Measurements from ENCODE around the gene ADAMTSL1. TPM values are rescaled to one million over a fixed set of nuclear protein-coding genes. Genes with fewer than 3 reads are reported as not detected.

ADAMTSL1 gene
- total and polyA plus RNA-seq, 9 of the 15 experiments (the other 6 are each of a cell fraction or from before 2014, with no cell fraction given) = 0.01 TPM; not detected in 8

DNA sequence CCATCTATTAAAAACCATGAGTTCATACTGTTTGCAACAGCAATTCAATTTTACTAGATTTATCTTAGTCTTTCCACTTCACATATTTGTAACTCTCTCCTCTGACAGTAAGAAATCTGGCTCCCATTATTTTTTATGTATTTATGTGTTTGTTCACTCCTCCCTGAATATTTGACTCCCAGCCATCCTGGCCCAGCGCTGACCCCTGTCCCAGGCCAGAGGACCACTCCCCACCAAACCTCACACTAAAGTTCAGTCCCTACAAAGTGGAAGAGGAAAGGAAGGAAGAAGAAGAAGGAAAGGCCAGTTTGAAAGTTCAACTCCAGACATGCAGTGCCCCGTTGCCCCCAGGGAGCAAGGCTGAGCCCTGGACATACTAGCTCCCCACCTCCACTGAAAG lies 271.8 kb downstream of the ADAMTSL1 start:
- CTCF ChIA-PET (ENCODE audit: low intra/inter-chr PET ratio) = no interaction called here
- Histone ChIP-seq H3K27ac (ENCODE audit: extremely low read depth, low read depth, low read length) (no peak overlapping the region), H3K9ac (ENCODE audit: insufficient read depth in 1 of 2, low read depth in 2 of 2, low read length in 2 of 2) (no peak overlapping the region), H3K9me1 (ENCODE audit: control insufficient read depth, insufficient read depth, low read length) (no peaks in the 10 kb centered on the region), H3K4me2 (ENCODE audit: insufficient read depth, low read length) (no peak overlapping the region), H4K20me1 (replicated peaks; ENCODE audit: control insufficient read depth, insufficient read depth, low read length) (no peaks in the 10 kb centered on the region), H3K9me3 (replicated peaks; ENCODE audit: control insufficient read depth, insufficient read depth, low read depth, low read length) (no peaks in the 10 kb centered on the region), H3K79me2 (ENCODE audit: control insufficient read depth, insufficient read depth, low read length) (no peaks in the 10 kb centered on the region), H3K4me1 (replicated peaks in 1 of 2; ENCODE audit: control insufficient read depth in 2 of 2, insufficient read depth in 2 of 2, low read length in 2 of 2) (no peaks in the 10 kb centered on the region), H3K36me3 (ENCODE audit: control insufficient read depth, insufficient read depth, low read length) (no peaks in the 10 kb centered on the region), H3K27me3 (ENCODE audit: control insufficient read depth in 2 of 2, insufficient read depth in 2 of 2, low read length in 2 of 2) (no peaks in the 10 kb centered on the region), H2AFZ (ENCODE audit: low read depth, low read length) (no peak overlapping the region), H3K4me3 (no peak overlapping the region)
- in situ Hi-C loops (cut with MboI) (no loop called here), intact Hi-C loops (cut with micrococcal nuclease) (no loop called here)
- POLR2A ChIA-PET = no interaction called here
- DNase-seq (ENCODE audit: extremely low read depth in 1 of 4, low spot score in 3 of 4) = no peak
- BruUV-seq (replicated peaks) = no TSS peak
- no peak for FAIRE-seq
- ATAC-seq = no peak
- TF ChIP-seq DDX20 (tag; IDR thresholded peaks at IDR 0.05; ENCODE audit: low read depth) (no peak), ZNF175 (CRISPR knock-in tag; IDR thresholded peaks at IDR 0.05; ENCODE audit: low read depth) (no peak), ZNF398 (CRISPR knock-in tag; IDR thresholded peaks at IDR 0.05) (no peak), BRD9 (IDR thresholded peaks at IDR 0.05; ENCODE audit: low read depth, partially characterized antibody) (no peak), TEAD1 (CRISPR knock-in tag; IDR thresholded peaks at IDR 0.05) (no peak), ILK (tag; IDR thresholded peaks at IDR 0.05; ENCODE audit: borderline replicate concordance, low read depth) (no peak), NFYB (IDR thresholded peaks at IDR 0.05; ENCODE audit: extremely low read depth, insufficient read length) (no peak)
- TF ChIP-seq, protein P1, sequence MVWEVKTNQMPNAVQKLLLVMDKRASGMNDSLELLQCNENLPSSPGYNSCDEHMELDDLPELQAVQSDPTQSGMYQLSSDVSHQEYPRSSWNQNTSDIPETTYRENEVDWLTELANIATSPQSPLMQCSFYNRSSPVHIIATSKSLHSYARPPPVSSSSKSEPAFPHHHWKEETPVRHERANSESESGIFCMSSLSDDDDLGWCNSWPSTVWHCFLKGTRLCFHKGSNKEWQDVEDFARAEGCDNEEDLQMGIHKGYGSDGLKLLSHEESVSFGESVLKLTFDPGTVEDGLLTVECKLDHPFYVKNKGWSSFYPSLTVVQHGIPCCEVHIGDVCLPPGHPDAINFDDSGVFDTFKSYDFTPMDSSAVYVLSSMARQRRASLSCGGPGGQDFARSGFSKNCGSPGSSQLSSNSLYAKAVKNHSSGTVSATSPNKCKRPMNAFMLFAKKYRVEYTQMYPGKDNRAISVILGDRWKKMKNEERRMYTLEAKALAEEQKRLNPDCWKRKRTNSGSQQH (CRISPR knock-in tag; IDR thresholded peaks at IDR 0.05) = no peak
- 0% methylated on average over 1 of the region's 2 CpGs for WGBS (ENCODE audit: insufficient coverage, low coverage, missing lambda C conversion rate)

Data from K562 (cell line).